HEK293T (cell line): Measurements from ENCODE around the gene RNU5B-1.

Source experiments
- ARNT ChIP-seq: fragments of 450-650 bp; IDR thresholded peaks from 2 replicates; pipeline ENCODE4 v1.6.1; 2017; ENCODE audit warnings: mild to moderate bottlenecking
- BHLHE40 ChIP-seq: fragments of 450-650 bp; IDR thresholded peaks from 2 replicates; pipeline ENCODE4 v1.6.1; 2016; ENCODE audit warnings: mild to moderate bottlenecking, moderate library complexity, borderline replicate concordance
- CTBP1 ChIP-seq: fragments of 450-650 bp; IDR thresholded peaks from 2 replicates; pipeline ENCODE4 v1.6.1; 2016; ENCODE audit warnings: borderline replicate concordance
- ELF4 ChIP-seq: fragments of 450-650 bp; IDR thresholded peaks from 2 replicates; pipeline ENCODE4 v1.6.1; 2017; ENCODE audit warnings: antibody characterized with exemption
- FOXA1 ChIP-seq: fragments of 450-650 bp; IDR thresholded peaks from 2 replicates; pipeline ENCODE4 v1.6.1; 2016; ENCODE audit warnings: mild to moderate bottlenecking
- FOXK2 ChIP-seq: fragments of 450-650 bp; IDR thresholded peaks from 2 replicates; pipeline ENCODE4 v1.6.1; 2016; ENCODE audit warnings: mild to moderate bottlenecking
- FOXM1 ChIP-seq: fragments of 450-650 bp; IDR thresholded peaks from 2 replicates; pipeline ENCODE4 v1.6.1; 2017; ENCODE audit warnings: mild to moderate bottlenecking, borderline replicate concordance
- HDGF ChIP-seq: fragments of 450-650 bp; IDR thresholded peaks from 2 replicates; pipeline ENCODE4 v1.6.1; 2017; ENCODE audit warnings: antibody characterized with exemption, borderline replicate concordance
- LEF1 ChIP-seq: fragments of 450-650 bp; IDR thresholded peaks from 2 replicates; pipeline ENCODE4 v1.6.1; 2017; ENCODE audit warnings: mild to moderate bottlenecking, borderline replicate concordance
- NFRKB ChIP-seq: fragments of 450-650 bp; IDR thresholded peaks from 2 replicates; pipeline ENCODE4 v1.6.1; 2016; ENCODE audit warnings: mild to moderate bottlenecking, moderate library complexity
- SP1 ChIP-seq: fragments of 450-650 bp; IDR thresholded peaks from 2 replicates; pipeline ENCODE4 v1.6.1; 2017
- SUZ12 ChIP-seq: fragments of 450-650 bp; IDR thresholded peaks from 2 replicates; pipeline ENCODE4 v1.6.1; 2016; ENCODE audit warnings: mild to moderate bottlenecking
- TARDBP ChIP-seq: fragments of 450-650 bp; IDR thresholded peaks from 2 replicates; pipeline ENCODE4 v1.6.1; 2016
- ZNF384 ChIP-seq: fragments of 450-650 bp; IDR thresholded peaks from 2 replicates; pipeline ENCODE4 v1.6.1; 2016

DNA sequence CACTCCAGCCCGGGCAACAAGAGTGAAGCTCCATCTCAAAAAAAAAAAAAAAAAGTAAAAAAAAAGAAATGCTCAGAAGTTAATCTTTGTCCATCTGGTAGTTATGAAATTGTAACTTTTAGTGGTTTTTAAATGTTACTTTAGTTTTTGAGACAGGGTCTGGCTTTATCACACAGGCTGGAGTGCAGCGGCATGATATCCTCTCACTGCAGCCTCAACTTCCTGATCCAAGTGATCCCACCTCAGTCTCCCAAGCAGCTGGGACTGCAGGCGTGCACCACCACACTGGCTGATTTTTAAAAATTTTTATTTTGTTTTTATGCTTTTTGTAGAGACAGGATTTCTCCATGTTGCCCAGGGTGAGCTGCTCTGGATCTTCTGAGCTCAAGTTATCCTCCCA is 1.3 kb downstream of the RNU5B-1 start:
- TF ChIP-seq SP1, result no peak
- no peak for TF ChIP-seq ZNF384
- no peak for TF ChIP-seq FOXA1
- no peak for TF ChIP-seq BHLHE40
- no peak for TF ChIP-seq SUZ12
- TF ChIP-seq FOXM1, result no peak
- TF ChIP-seq FOXK2, result no peak
- TF ChIP-seq ELF4, result no peak
- no peak for TF ChIP-seq CTBP1
- TF ChIP-seq HDGF, result no peak
- no peak for TF ChIP-seq NFRKB
- no peak for TF ChIP-seq TARDBP
- no peak for TF ChIP-seq LEF1
- TF ChIP-seq ARNT, result no peak
